PC-9 (cell line): ENCODE data around the gene ERGIC1. TPM values are rescaled to one million over a fixed set of nuclear protein-coding genes. Genes with fewer than 3 reads are reported as not detected.

Experiments used
- BruUV-seq: library from RNA; stranded (reverse); fragments of 400-500 nt; replicated peaks from 2 replicates; lab custom pipeline; 2021; lab: Mats Ljungman, UMichigan
- CTCF ChIA-PET: fragments of 300-600 bp; sonication (Branson Sonifier 250); formaldehyde crosslinking; loops from one replicate; lab custom pipeline; 2022; ENCODE audit warnings: antibody characterized with exemption; lab: Charles Lee
- POLR2A ChIA-PET: fragments of 300-600 bp; sonication (Branson Sonifier 250); formaldehyde crosslinking; loops from one replicate; lab custom pipeline; 2022; ENCODE audit warnings: antibody characterized with exemption; ENCODE audit not compliant: unreplicated experiment; lab: Charles Lee
- DNase-seq, 2 experiments: peaks; one replicate each; pipeline versions ENCODE4 v3.0.0 to v3.0.0-alpha.2; 2015 to 2022; ENCODE audit warnings: mixed read lengths in 1 of 2
- H2AFZ ChIP-seq: fragments of 200-600 bp; sonication (generic); 2 replicates; pipeline ENCODE4 v1.8.1; 2017; ENCODE audit warnings: antibody characterized with exemption
- H3F3A ChIP-seq: fragments of 200-600 bp; sonication (generic); 2 replicates; pipeline ENCODE4 v1.8.1; 2017; ENCODE audit warnings: antibody characterized with exemption, mild to moderate bottlenecking, low read depth; ENCODE audit not compliant: insufficient read depth
- H3K27ac ChIP-seq: fragments of 200-600 bp; sonication (generic); 2 replicates; pipeline ENCODE4 v1.6.1; 2016; ENCODE audit warnings: mixed run types
- H3K27me3 ChIP-seq: fragments of 200-600 bp; sonication (generic); 2 replicates; pipeline ENCODE4 v1.6.1; 2016; ENCODE audit warnings: low read depth, mixed run types; ENCODE audit not compliant: insufficient read depth
- H3K36me3 ChIP-seq: fragments of 200-600 bp; sonication (generic); 2 replicates; pipeline ENCODE4 v1.6.1; 2016; ENCODE audit warnings: low read depth, mixed run types
- H3K4me1 ChIP-seq: fragments of 200-600 bp; sonication (generic); replicated peaks from 2 replicates; pipeline ENCODE4 v1.6.1; 2016; ENCODE audit warnings: mixed run types; ENCODE audit not compliant: insufficient read depth
- H3K4me2 ChIP-seq: fragments of 200-600 bp; sonication (generic); 2 replicates; pipeline ENCODE4 v1.6.1; 2017; ENCODE audit warnings: mixed run types
- H3K4me3 ChIP-seq: fragments of 200-600 bp; sonication (generic); 2 replicates; pipeline ENCODE4 v1.6.1; 2016; ENCODE audit warnings: mixed run types
- H3K79me2 ChIP-seq: fragments of 200-600 bp; sonication (generic); 2 replicates; pipeline ENCODE4 v1.6.1; 2017; ENCODE audit warnings: low read depth, mixed run types
- H3K9me2 ChIP-seq: fragments of 200-600 bp; sonication (generic); 2 replicates; pipeline ENCODE4 v1.8.1; 2017; ENCODE audit warnings: mild to moderate bottlenecking; ENCODE audit not compliant: insufficient read depth
- H3K9me3 ChIP-seq: fragments of 200-600 bp; sonication (generic); 2 replicates; pipeline ENCODE4 v1.8.1; 2016; ENCODE audit warnings: low read depth; ENCODE audit not compliant: insufficient read depth
- H4K20me1 ChIP-seq: fragments of 200-600 bp; sonication (generic); 2 replicates; pipeline ENCODE4 v1.8.1; 2017; ENCODE audit not compliant: insufficient read depth
- EZH2 ChIP-seq: fragments of 200-600 bp; sonication (generic); IDR thresholded peaks from 2 replicates; pipeline ENCODE4 v1.8.0; 2017; ENCODE audit warnings: antibody characterized with exemption, low read depth
- intact Hi-C: fragments of 100-400 bp; cut with micrococcal nuclease; formaldehyde crosslinking; loops from one replicate; pipeline ENCODE4 v1.10.0; 2022; ENCODE audit not compliant: unreplicated experiment
- total RNA-seq: library from RNA; stranded (reverse); gene quantifications from 2 replicates; pipeline ENCODE4 v1.2.3, GENCODE V29; 2021
- TF ChIP-seq, protein P1 (sequence below): fragments of 200-600 bp; sonication (generic); conservative IDR thresholded peaks from 2 replicates; pipeline ENCODE4 v1.6.1; 2017; ENCODE audit warnings: mixed run types, antibody characterized with exemption, mild to moderate bottlenecking, moderate library complexity

ERGIC1 gene
- total RNA-seq, 1 experiment from 2014 or later: 159 TPM

GRCh38 chr5:172897481-172898217, 63.6 kb downstream of the ERGIC1 start:
- Histone ChIP-seq H3K9me3 (no peaks in the 10 kb centered on the region), H3K4me2 (no peak overlapping the region), H3K36me3 (no peaks in the 10 kb centered on the region), H3K27ac (0 out of 2 replicates have a peak overlapping the region, but pooled peaks have one; percentile 12), H3F3A (peaks cover 24% of the 10 kb centered on the region), H3K4me1 (peaks cover 16% of the 10 kb centered on the region), H2AFZ (no peak overlapping the region), H3K4me3 (no peak overlapping the region), H3K9me2 (no peaks in the 10 kb centered on the region), H3K27me3 (no peaks in the 10 kb centered on the region), H4K20me1 (no peaks in the 10 kb centered on the region), H3K79me2 (no peaks in the 10 kb centered on the region)
- intact Hi-C loops: no loop called here
- POLR2A ChIA-PET: interaction anchor here (0.7 kb wide), 1 partner anchor 54 kb away, joined by 7 read pairs; no protein-coding TSS in a partner anchor
- TF ChIP-seq, protein P1, sequence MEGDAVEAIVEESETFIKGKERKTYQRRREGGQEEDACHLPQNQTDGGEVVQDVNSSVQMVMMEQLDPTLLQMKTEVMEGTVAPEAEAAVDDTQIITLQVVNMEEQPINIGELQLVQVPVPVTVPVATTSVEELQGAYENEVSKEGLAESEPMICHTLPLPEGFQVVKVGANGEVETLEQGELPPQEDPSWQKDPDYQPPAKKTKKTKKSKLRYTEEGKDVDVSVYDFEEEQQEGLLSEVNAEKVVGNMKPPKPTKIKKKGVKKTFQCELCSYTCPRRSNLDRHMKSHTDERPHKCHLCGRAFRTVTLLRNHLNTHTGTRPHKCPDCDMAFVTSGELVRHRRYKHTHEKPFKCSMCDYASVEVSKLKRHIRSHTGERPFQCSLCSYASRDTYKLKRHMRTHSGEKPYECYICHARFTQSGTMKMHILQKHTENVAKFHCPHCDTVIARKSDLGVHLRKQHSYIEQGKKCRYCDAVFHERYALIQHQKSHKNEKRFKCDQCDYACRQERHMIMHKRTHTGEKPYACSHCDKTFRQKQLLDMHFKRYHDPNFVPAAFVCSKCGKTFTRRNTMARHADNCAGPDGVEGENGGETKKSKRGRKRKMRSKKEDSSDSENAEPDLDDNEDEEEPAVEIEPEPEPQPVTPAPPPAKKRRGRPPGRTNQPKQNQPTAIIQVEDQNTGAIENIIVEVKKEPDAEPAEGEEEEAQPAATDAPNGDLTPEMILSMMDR: no peak
- no peak for TF ChIP-seq EZH2
- BruUV-seq: TSS peak; percentile 13
- DNase-seq: no peak
- CTCF ChIA-PET: no interaction called here

DNA sequence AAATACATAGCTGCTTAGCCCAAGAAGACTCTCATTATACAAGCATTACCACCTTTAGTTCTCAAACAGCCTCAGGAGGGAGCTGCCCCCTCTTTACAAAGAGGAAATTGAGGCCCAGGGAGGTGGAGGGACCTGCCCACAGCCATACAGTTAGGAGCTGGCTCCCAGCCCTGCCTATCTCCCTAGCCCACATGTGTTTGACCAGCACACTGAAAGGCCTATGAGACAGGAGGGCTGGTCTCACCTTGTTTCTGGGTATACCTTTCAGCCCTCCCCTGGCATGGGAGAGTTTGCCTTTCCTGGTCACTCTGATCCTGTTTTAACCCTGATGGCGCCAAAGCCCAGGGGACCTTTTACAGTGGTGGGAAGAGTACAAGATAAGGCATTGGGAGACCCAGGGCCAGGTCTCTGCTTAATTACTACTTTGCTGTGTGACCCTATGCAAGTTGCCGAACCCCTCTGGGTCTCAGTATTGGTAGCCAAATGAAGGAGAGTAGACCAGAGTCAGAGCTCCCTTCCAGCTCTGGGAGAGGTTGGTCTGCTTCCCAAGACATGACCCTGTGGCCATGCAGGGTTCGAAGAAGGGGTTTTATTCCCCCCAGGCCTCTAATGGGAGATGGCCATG, 64.3 kb downstream of the ERGIC1 start:
- BruUV-seq: no TSS peak
- Histone ChIP-seq H3F3A (peaks cover 29% of the 10 kb centered on the region), H2AFZ (no peak overlapping the region), H3K9me2 (no peaks in the 10 kb centered on the region), H3K4me2 (no peak overlapping the region), H3K4me3 (no peak overlapping the region), H3K27me3 (no peaks in the 10 kb centered on the region), H3K27ac (0 out of 2 replicates have a peak overlapping the region, but pooled peaks have one; percentile 12), H3K36me3 (no peaks in the 10 kb centered on the region), H3K9me3 (no peaks in the 10 kb centered on the region), H3K79me2 (no peaks in the 10 kb centered on the region), H3K4me1 (peaks cover 22% of the 10 kb centered on the region), H4K20me1 (no peaks in the 10 kb centered on the region)
- no peak for TF ChIP-seq EZH2
- intact Hi-C loops: no loop called here
- no peak for DNase-seq
- POLR2A ChIA-PET: interaction anchor here (0.7 kb wide), 1 partner anchor 53 kb away, joined by 7 read pairs; no protein-coding TSS in a partner anchor
- CTCF ChIA-PET: no interaction called here

- Histone ChIP-seq H3F3A (peaks cover 35% of the 10 kb centered on the region), H3K4me1 (peaks cover 28% of the 10 kb centered on the region), H3K9me3 (no peaks in the 10 kb centered on the region), H3K4me2 (no peak overlapping the region), H3K9me2 (no peaks in the 10 kb centered on the region), H3K4me3 (no peak overlapping the region), H2AFZ (no peak overlapping the region), H3K36me3 (no peaks in the 10 kb centered on the region), H3K27me3 (no peaks in the 10 kb centered on the region), H3K27ac (no peak overlapping the region), H4K20me1 (no peaks in the 10 kb centered on the region), H3K79me2 (no peaks in the 10 kb centered on the region)
- ChIA-PET CTCF (no interaction called here), POLR2A (interaction anchor here (0.5 kb wide), 1 partner anchor 253 kb away, joined by 3 read pairs; no protein-coding TSS in a partner anchor)
- DNase-seq: no peak
- intact Hi-C loops: no loop called here
- TF ChIP-seq EZH2: no peak
- TF ChIP-seq, protein P1: no peak
- BruUV-seq: no TSS peak
These were observed 64.9 kb downstream of the ERGIC1 start for GRCh38 chr5:172898843-172899369.
